Parathyroid adenoma (tissue), 2 donors: ENCODE measurements around the gene TOMM6.

Experiments used
- H2AFZ ChIP-seq: fragments of 300-600 bp; sonication (generic); one replicate; pipeline ENCODE4 v1.7.0; 2017; ENCODE audit warnings: antibody characterized with exemption, mild to moderate bottlenecking
- H3K27ac ChIP-seq: fragments of 300-600 bp; sonication (generic); one replicate; pipeline ENCODE4 v1.7.0; 2017
- H3K27me3 ChIP-seq: fragments of 300-600 bp; sonication (generic); one replicate; pipeline ENCODE4 v1.7.0; 2017; ENCODE audit warnings: low read length; ENCODE audit not compliant: control insufficient read depth, insufficient read depth
- H3K36me3 ChIP-seq: fragments of 300-600 bp; sonication (generic); one replicate; pipeline ENCODE4 v1.7.0; 2017; ENCODE audit warnings: low read length; ENCODE audit not compliant: control insufficient read depth, insufficient read depth
- H3K4me1 ChIP-seq: fragments of 300-600 bp; sonication (generic); one replicate; pipeline ENCODE4 v1.7.0; 2017; ENCODE audit warnings: control low read depth
- H3K4me2 ChIP-seq: fragments of 300-600 bp; sonication (generic); one replicate; pipeline ENCODE4 v1.7.0; 2017; ENCODE audit warnings: low read length
- H3K4me3 ChIP-seq: fragments of 300-600 bp; sonication (generic); one replicate; pipeline ENCODE4 v1.7.0; 2017; ENCODE audit warnings: low read depth, low read length
- H3K79me2 ChIP-seq: fragments of 300-600 bp; sonication (generic); one replicate; pipeline ENCODE4 v1.7.0; 2017; ENCODE audit warnings: control low read depth
- H3K9ac ChIP-seq: fragments of 300-600 bp; sonication (generic); one replicate; pipeline ENCODE4 v1.7.0; 2017; ENCODE audit warnings: mild to moderate bottlenecking
- H3K9me3 ChIP-seq: fragments of 300-600 bp; sonication (generic); one replicate; pipeline ENCODE4 v1.7.0; 2017; ENCODE audit warnings: low read length; ENCODE audit not compliant: control insufficient read depth
- CTCF ChIP-seq: fragments of 300-600 bp; sonication (generic); IDR thresholded peaks from one replicate; pipeline ENCODE4 v1.7.0; 2017; ENCODE audit warnings: antibody characterized with exemption, mild to moderate bottlenecking
- donor health status: primary hyperparathyroidism.

The TOMM6 gene

DNA sequence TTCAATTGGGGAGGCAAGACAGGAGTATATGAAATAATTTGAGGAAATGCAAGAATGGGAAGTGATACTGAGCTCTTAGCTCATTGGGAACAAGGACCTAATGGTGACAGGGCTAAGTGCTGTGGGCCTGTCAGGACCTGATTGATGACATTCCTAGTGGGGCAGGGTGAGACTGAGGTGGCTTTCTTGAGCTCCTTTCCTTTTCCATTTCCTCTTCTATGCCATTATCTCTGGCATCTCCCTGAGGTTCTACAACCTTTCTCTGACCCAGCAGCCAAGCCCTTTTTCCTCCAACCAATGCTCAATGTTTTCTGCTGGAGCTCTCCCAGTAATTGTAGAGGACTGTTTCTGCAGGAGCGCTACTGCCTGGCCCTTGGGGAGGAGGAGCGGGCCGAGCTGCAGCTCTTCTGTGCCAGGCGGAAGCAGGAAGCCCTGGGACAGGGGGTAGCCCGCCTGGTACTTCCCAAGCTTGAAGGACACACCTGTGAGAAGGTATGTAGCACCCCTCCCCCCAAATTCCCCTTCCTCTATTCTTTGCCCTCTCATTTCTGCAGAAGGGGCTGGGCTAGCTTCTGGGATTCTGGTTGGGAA lies 2.8 kb upstream of the TOMM6 start:
- no peak for TF ChIP-seq CTCF
- no peak overlapping the region for H2AFZ ChIP-seq
- H3K4me1 ChIP-seq: peaks cover 13% of the 10 kb centered on the region
- no peaks in the 10 kb centered on the region for H3K9me3 ChIP-seq
- no peak overlapping the region for H3K4me2 ChIP-seq
- H3K27me3 ChIP-seq: no peaks in the 10 kb centered on the region
- H3K36me3 ChIP-seq: no peaks in the 10 kb centered on the region
- H3K79me2 ChIP-seq: no peaks in the 10 kb centered on the region
- H3K27ac ChIP-seq: no peak overlapping the region
- H3K4me3 ChIP-seq: no peak overlapping the region
- no peak overlapping the region for H3K9ac ChIP-seq

- no peak overlapping the region for H3K27ac ChIP-seq
- no peaks in the 10 kb centered on the region for H3K79me2 ChIP-seq
- TF ChIP-seq CTCF: no peak
- H2AFZ ChIP-seq: no peak overlapping the region
- H3K4me2 ChIP-seq: no peak overlapping the region
- no peaks in the 10 kb centered on the region for H3K27me3 ChIP-seq
- H3K4me3 ChIP-seq: no peak overlapping the region
- peaks cover 13% of the 10 kb centered on the region for H3K4me1 ChIP-seq
- no peak overlapping the region for H3K9ac ChIP-seq
- no peaks in the 10 kb centered on the region for H3K9me3 ChIP-seq
- no peaks in the 10 kb centered on the region for H3K36me3 ChIP-seq
Observed at GRCh38 chr6:41785254-41785653, 2.2 kb upstream of the TOMM6 start.

DNA sequence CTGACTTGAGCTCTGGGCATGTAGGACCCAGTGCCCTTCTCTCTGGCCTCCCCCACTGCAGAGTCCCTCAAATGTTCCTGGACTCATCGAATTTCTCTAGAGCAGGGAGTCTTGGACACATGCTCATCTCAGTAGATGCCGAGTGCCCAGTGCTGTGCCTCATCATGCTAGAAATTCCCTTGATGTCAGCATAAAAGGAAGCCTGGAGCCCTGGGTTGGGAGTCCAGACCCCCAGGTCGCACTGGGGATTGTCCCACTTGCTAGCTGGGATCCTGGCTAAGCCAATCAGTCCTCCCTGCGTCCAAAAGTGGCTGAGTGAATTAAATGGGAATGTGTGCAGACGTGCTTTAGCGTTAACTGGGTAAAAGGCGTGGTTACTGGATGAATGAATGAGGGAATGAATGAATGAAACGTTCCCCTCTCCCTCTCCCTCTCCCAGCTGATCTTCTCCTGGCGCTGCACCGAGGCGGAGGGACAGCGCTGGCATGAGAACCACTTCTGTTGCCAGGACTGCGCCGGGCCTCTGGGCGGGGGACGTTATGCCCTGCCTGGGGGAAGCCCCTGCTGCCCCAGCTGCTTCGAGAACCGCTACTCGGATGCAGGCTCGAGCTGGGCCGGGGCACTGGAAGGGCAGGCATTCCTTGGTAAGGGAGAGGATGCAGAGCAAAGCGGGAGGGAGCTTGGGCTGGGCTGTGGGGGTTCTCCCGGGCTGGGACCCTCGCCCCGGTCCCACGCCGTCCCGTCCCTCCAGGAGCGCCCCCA lies 1.6 kb upstream of the TOMM6 start:
- Histone ChIP-seq H3K4me3 (peak overlapping the region; percentile 99), H3K36me3 (no peaks in the 10 kb centered on the region), H3K27ac (peak overlapping the region; percentile 11)

DNA sequence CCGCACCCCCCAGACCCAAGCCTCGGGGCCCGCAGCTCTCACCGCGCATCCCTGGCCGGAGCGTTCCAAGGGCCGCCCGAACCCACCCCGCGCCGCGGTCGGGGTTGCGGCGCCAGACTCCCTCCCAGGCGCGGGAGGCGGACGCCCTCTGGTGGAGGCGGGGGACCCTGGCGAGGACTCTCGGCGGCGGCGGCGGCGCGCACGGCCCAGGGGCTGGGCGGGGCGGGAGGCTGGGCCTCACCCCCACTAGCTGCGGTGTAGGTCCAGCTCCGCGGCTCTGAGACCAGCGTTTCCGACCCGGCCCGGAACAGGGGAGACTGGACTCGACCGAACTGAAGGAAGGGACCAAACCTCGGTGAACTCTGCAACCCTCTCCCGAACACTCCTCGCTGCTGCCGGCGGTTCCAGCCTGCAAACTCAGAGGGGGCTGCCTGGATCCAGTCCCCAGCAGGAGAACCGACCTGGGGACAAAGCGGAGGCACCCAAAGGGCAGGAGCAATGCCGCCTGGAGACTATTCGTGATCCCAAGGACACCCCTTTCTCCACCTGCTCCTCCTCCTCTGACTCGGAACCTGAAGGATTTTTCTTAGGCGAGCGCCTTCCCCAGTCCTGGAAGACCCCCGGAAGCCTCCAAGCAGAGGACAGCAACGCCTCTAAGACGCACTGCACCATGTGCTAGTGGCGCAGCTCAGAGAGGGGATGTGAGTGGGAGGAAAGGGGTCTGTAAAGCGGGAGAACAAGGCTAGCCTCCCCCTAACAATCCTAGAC lies 859 bp upstream of the TOMM6 start:
- H3K4me2 ChIP-seq: peak overlapping the region; percentile 94
- no peaks in the 10 kb centered on the region for H3K79me2 ChIP-seq
- TF ChIP-seq CTCF: peak; percentile 91
- peak overlapping the region; percentile 94 for H2AFZ ChIP-seq
- no peaks in the 10 kb centered on the region for H3K9me3 ChIP-seq
- peaks cover 6% of the 10 kb centered on the region for H3K4me1 ChIP-seq
- peak overlapping the region; percentile 99 for H3K4me3 ChIP-seq
- H3K9ac ChIP-seq: peak overlapping the region; percentile 10
- H3K27ac ChIP-seq: peak overlapping the region; percentile 92
- no peaks in the 10 kb centered on the region for H3K27me3 ChIP-seq
- H3K36me3 ChIP-seq: no peaks in the 10 kb centered on the region

More for the DNA sequence above, 1.6 kb upstream of the TOMM6 start:
- H3K4me2 ChIP-seq: peak overlapping the region; percentile 94
- H3K4me1 ChIP-seq: peaks cover 13% of the 10 kb centered on the region
- H3K9ac ChIP-seq: no peak overlapping the region
- TF ChIP-seq CTCF: no peak
- no peaks in the 10 kb centered on the region for H3K79me2 ChIP-seq
- no peaks in the 10 kb centered on the region for H3K27me3 ChIP-seq
- H3K9me3 ChIP-seq: no peaks in the 10 kb centered on the region
- H2AFZ ChIP-seq: peak overlapping the region; percentile 94
